NB4 (cell line): ENCODE measurements around the gene PCDH18.

ENCODE experiments used
- DNase-seq: peaks from one replicate; pipeline ENCODE4 v3.0.0; 2010; ENCODE audit warnings: low read depth
- H3K4me3 ChIP-seq: one replicate; pipeline ENCODE4 v1.5.1; 2011; ENCODE audit warnings: mild to moderate bottlenecking, low read depth, low read length, moderate library complexity
- CTCF ChIP-seq: IDR thresholded peaks from one replicate; pipeline ENCODE4 v1.5.1; 2012; ENCODE audit warnings: low read depth, low read length
- MYC ChIP-seq: IDR thresholded peaks from 2 replicates; pipeline ENCODE4 v1.6.1; 2011; ENCODE audit warnings: low read depth, low read length
- POLR2A ChIP-seq: IDR thresholded peaks from 2 replicates; pipeline ENCODE4 v1.6.1; 2011; ENCODE audit warnings: mild to moderate bottlenecking; ENCODE audit not compliant: insufficient read length; ENCODE audit errors: extremely low read depth
- TF ChIP-seq, protein P1 (sequence below): IDR thresholded peaks from 2 replicates; pipeline ENCODE4 v1.6.1; 2011; ENCODE audit warnings: low read depth, low read length

Gene PCDH18, protein sequence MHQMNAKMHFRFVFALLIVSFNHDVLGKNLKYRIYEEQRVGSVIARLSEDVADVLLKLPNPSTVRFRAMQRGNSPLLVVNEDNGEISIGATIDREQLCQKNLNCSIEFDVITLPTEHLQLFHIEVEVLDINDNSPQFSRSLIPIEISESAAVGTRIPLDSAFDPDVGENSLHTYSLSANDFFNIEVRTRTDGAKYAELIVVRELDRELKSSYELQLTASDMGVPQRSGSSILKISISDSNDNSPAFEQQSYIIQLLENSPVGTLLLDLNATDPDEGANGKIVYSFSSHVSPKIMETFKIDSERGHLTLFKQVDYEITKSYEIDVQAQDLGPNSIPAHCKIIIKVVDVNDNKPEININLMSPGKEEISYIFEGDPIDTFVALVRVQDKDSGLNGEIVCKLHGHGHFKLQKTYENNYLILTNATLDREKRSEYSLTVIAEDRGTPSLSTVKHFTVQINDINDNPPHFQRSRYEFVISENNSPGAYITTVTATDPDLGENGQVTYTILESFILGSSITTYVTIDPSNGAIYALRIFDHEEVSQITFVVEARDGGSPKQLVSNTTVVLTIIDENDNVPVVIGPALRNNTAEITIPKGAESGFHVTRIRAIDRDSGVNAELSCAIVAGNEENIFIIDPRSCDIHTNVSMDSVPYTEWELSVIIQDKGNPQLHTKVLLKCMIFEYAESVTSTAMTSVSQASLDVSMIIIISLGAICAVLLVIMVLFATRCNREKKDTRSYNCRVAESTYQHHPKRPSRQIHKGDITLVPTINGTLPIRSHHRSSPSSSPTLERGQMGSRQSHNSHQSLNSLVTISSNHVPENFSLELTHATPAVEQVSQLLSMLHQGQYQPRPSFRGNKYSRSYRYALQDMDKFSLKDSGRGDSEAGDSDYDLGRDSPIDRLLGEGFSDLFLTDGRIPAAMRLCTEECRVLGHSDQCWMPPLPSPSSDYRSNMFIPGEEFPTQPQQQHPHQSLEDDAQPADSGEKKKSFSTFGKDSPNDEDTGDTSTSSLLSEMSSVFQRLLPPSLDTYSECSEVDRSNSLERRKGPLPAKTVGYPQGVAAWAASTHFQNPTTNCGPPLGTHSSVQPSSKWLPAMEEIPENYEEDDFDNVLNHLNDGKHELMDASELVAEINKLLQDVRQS

GRCh38 chr4:137531986-137532868 is at the start of gene PCDH18:
Gene PCDH18, minus strand, starts transcription at chr4:137532494. Its CDS starts 406 bp downstream, at chr4:137532088.
- DNase-seq: no peak
- H3K4me3 ChIP-seq: no peak within 1 kb of the TSS
- TF ChIP-seq POLR2A: no peak

DNA sequence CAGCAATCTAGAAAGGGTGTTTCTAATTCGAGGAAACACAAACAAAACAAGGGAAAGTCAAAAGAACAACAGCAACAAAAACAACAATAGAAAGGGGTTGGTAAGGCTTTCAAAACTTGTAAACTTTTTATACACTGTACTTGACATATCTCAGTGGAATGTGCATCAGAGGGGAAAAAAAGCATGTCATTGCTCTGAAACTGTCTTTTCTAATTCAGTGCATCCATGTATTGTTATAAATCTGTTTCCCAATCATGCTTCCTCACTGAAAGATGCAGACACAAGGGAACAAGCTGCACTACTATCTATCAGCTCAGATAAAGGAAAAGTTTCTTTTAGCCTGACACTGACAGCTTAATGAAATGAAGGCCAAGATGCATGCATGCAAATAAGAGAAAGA is 44.2 kb upstream of the PCDH18 start:
- no peak for DNase-seq
- TF ChIP-seq CTCF: no peak
- TF ChIP-seq MYC: no peak
- TF ChIP-seq POLR2A: no peak
- TF ChIP-seq, protein P1, sequence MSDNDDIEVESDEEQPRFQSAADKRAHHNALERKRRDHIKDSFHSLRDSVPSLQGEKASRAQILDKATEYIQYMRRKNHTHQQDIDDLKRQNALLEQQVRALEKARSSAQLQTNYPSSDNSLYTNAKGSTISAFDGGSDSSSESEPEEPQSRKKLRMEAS: no peak

DNA sequence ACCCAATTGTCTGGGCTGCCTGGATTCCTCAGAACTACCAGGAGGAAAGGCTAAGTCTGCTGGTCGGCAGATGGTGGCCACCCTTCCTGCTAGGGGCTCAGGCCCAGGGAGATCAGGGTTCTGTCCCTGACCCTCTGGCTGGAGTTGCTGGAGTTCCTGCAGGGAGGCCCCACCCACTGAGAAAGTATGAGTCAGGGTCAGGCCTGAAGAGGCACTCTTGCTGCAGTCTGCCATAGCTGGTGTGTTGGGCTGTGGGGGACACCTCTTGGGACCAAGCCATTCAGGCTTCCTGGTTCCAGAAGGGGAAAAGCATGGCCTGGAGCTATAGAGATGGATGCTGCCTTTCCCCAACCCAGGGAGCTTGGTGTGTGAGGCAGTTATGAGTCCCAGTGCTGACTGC is 40.4 kb upstream of the PCDH18 start:
- DNase-seq: no peak
- no peak for TF ChIP-seq CTCF
- TF ChIP-seq, protein P1: no peak
- TF ChIP-seq MYC: no peak
- no peak for TF ChIP-seq POLR2A
- no peak overlapping the region for H3K4me3 ChIP-seq

More for the DNA sequence above, 44.2 kb upstream of the PCDH18 start:
- H3K4me3 ChIP-seq: no peak overlapping the region

DNA sequence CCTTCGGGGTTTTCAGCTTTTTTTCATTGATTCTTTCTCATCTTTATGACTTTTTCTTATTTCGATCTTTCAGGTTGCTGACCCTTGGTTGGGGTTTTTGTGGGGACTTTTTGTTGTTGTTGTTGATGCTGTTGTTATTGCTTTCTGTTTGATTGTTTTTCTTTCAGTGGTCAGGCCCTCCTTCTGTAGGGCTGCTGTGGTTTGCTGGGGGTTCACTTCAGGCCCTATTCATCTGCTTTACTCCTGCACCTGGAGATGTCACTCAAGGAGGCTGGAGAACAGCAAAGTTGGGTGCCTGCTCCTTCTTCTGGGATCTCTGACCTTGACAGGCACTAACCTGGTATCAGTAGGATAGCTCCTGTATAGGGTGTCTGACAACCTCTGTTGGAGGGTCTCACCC is 39.9 kb upstream of the PCDH18 start:
- DNase-seq: no peak
- no peak overlapping the region for H3K4me3 ChIP-seq
- no peak for TF ChIP-seq POLR2A
- TF ChIP-seq, protein P1: no peak
- no peak for TF ChIP-seq MYC

DNA sequence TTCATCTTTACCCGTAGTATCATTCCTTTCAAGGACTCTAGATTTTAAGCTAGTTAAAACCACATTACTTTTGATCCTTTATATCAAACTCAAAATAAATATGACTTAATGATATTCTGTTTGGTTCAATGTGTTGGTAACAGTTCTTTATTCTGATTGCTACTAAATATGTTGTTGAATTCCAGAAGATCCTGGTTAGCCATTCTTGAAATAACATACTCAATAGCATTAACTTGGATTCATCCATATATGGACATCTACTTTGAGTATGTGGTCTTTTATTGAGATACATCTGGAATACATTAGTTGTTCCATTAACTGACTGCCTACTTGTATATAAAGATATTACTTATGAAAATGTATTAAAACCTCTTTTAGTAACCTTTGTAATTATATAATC is 27.5 kb upstream of the PCDH18 start:
- H3K4me3 ChIP-seq: no peak overlapping the region
- TF ChIP-seq POLR2A (no peak), MYC (no peak), CTCF (no peak)
- TF ChIP-seq, protein P1: no peak
- DNase-seq: no peak

GRCh38 chr4:137558951-137559350 is 26.7 kb upstream of the PCDH18 start:
- DNase-seq: peak; percentile 1
- no peak for TF ChIP-seq MYC
- TF ChIP-seq CTCF: no peak
- no peak for TF ChIP-seq POLR2A
- TF ChIP-seq, protein P1: no peak
- H3K4me3 ChIP-seq: no peak overlapping the region
